HCT116 (cell line): ENCODE data around the gene BEX3.

ENCODE experiments used
- CTCF ChIP-seq, 3 experiments: fragments of 200-600 bp in 1 of 3; sonication (generic) in 1 of 3; IDR thresholded peaks in 2 of 3; conservative IDR thresholded peaks in 1 of 3; 2 replicates each; pipeline ENCODE4 v1.5.1; 2012 to 2017; ENCODE audit warnings: low read depth in 2 of 3, low read length in 2 of 3, antibody characterized with exemption in 1 of 3, borderline replicate concordance in 1 of 3, control low read depth in 1 of 3, mild to moderate bottlenecking in 1 of 3, mixed read lengths in 1 of 3, mixed run types in 1 of 3, moderate library complexity in 1 of 3; ENCODE audit not compliant: insufficient read depth in 1 of 3
- REST ChIP-seq: IDR thresholded peaks from 2 replicates; pipeline ENCODE4 v1.6.1; 2012; ENCODE audit warnings: low read depth

- TF ChIP-seq REST (no peak), CTCF (IDR thresholded peaks at IDR 0.05 in 2 of 3, conservative IDR thresholded peaks at IDR 0.05 in 1 of 3; ENCODE audit: borderline replicate concordance in 1 of 3, insufficient read depth in 1 of 3, low read depth in 2 of 3, low read length in 2 of 3) (no peak)
Measured at GRCh38 chrX:103397707-103398106, 21.4 kb downstream of the BEX3 start.
